Measurements from ENCODE around the gene BORCS6. TPM values are rescaled to one million over a fixed set of nuclear protein-coding genes. Genes with fewer than 3 reads are reported as not detected.
A peak's percentile ranks its signal among the peaks of the same experiment; 100 is the strongest.

The BORCS6 gene
- total RNA-seq, 1 experiment from 2014 or later = 2.2 TPM

DNA sequence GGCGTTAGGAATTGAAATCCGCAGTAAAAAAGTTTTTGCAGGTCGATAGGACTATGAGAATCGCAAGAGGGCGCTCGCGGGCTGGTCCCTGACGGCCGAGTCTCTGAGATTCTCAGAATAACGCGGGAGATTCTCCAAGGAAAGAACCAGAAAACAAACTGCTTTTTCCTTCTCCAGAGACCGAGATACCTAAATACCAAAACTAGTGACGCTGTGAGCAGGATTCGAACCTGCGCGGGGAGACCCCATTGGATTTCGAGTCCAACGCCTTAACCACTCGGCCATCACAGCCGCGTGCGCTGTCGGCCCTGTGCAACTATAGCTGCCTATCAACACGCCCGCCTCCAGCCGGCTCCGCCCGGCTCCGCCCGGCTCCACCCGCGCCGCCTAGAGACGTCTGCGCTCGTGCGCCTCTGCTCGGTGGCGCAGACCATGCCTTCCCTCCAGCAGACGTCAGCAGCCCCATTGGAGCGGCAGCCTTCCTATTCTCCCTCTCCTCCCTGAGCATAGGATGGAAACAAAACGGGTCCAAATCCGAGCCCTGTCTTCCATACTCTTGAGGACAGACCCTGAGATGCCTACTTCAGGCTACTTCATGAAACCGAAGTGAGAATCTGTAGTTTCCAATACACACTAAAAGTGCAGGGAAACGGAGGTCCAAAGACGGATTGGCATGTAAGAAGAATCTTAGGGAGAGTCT, 51.2 kb downstream of the BORCS6 start:
- Histone ChIP-seq H3K4me1 (peaks cover 3% of the 10 kb centered on the region; the same call in 1 of the 2 replicates), H3K27me3 (no peaks in the 10 kb centered on the region), H3K9me3 (replicated peaks) (no peaks in the 10 kb centered on the region), H3K36me3 (no peaks in the 10 kb centered on the region; the same call in 1 of the 2 replicates), H3K27ac (peak overlapping the region; percentile 48), H3K4me3 (peak overlapping the region; percentile 58)
- peak; percentile 91 to 96 for DNase-seq

DNA sequence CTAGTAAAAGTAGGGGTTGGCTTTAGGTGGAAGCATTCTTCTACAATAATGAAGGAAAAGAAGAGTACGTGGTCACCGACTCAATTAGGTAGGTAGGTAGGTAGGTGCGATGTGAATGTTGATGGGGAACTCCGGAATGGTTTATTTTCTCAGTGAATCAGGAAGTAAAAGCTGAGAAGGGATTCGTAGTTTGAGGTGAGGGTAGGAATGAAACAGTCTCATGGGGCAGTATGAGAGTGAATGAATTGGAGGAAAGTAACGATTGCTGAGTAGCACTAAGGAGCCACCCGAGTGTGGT, 51.7 kb downstream of the BORCS6 start:
- Histone ChIP-seq H3K36me3 (no peaks in the 10 kb centered on the region; the same call in 1 of the 2 replicates), H3K4me3 (peak overlapping the region; percentile 53), H3K27ac (no peak overlapping the region), H3K4me1 (peaks cover 3% of the 10 kb centered on the region; the same call in 1 of the 2 replicates), H3K9me3 (replicated peaks) (no peaks in the 10 kb centered on the region), H3K27me3 (no peaks in the 10 kb centered on the region)
- no peak for DNase-seq

Other genes with a start within 250 kb of the BORCS6 start
- not detected in 2 replicates for gene GUCY2D, start 187.6 kb downstream of the BORCS6 start, total RNA-seq (2014; rRNA removed; shearing (Covaris generic))
- not detected in 2 replicates for gene ALOX15B, start 151.1 kb downstream of the BORCS6 start, total RNA-seq (2014; rRNA removed; shearing (Covaris generic))
- gene ALOX12B, start 102.5 kb downstream of the BORCS6 start, total RNA-seq (2014; rRNA removed; shearing (Covaris generic)) = not detected in 2 replicates
- not detected in 2 replicates for gene ALOXE3, start 71.7 kb downstream of the BORCS6 start, total RNA-seq (2014; rRNA removed; shearing (Covaris generic))
- 0.79 and 0.91 TPM in 2 replicates for gene HES7, start 66.1 kb downstream of the BORCS6 start, total RNA-seq (2014; rRNA removed; shearing (Covaris generic))
- gene PER1, start 37.8 kb downstream of the BORCS6 start, total RNA-seq (2014; rRNA removed; shearing (Covaris generic)) = 9.3 and 13.5 TPM in 2 replicates
- gene VAMP2, start 27.2 kb downstream of the BORCS6 start, total RNA-seq (2014; rRNA removed; shearing (Covaris generic)) = 6.1 and 7.9 TPM in 2 replicates
- gene TMEM107, start 13.8 kb downstream of the BORCS6 start, total RNA-seq (2014; rRNA removed; shearing (Covaris generic)) = 13.0 and 19.8 TPM in 2 replicates
- 108 and 113 TPM in 2 replicates for gene AURKB, start 20.4 kb upstream of the BORCS6 start, total RNA-seq (2014; rRNA removed; shearing (Covaris generic))
- 6.9 and 8.3 TPM in 2 replicates for gene CTC1, start 57.9 kb upstream of the BORCS6 start, total RNA-seq (2014; rRNA removed; shearing (Covaris generic))
- 55.8 and 64.6 TPM in 2 replicates for gene PFAS, start 59.1 kb upstream of the BORCS6 start, total RNA-seq (2014; rRNA removed; shearing (Covaris generic))
- gene RANGRF, start 98.5 kb upstream of the BORCS6 start, total RNA-seq (2014; rRNA removed; shearing (Covaris generic)) = 17.9 and 19.2 TPM in 2 replicates
- 1.0 and 1.6 TPM in 2 replicates for gene SLC25A35, start 105.2 kb upstream of the BORCS6 start, total RNA-seq (2014; rRNA removed; shearing (Covaris generic))
- gene ARHGEF15, start 120.1 kb upstream of the BORCS6 start, total RNA-seq (2014; rRNA removed; shearing (Covaris generic)) = 0.71 and 1.8 TPM in 2 replicates
- gene ODF4, start 149.7 kb upstream of the BORCS6 start, total RNA-seq (2014; rRNA removed; shearing (Covaris generic)) = not detected in 2 replicates
- 3,054 and 3,660 TPM in 2 replicates for gene RPL26, start 193.0 kb upstream of the BORCS6 start, total RNA-seq (2014; rRNA removed; shearing (Covaris generic))
- not detected in 2 replicates for gene RNF222, start 207.6 kb upstream of the BORCS6 start, total RNA-seq (2014; rRNA removed; shearing (Covaris generic))
- gene NDEL1, start 245.7 kb upstream of the BORCS6 start, total RNA-seq (2014; rRNA removed; shearing (Covaris generic)) = 20.5 and 23.0 TPM in 2 replicates